Measurements from ENCODE around the gene KLHL2.
"Not testable (repeated sequence)": the region's sequence is repeated elsewhere in the genome, so short reads cannot be mapped to it uniquely, and the experiment has no call there.

DNA sequence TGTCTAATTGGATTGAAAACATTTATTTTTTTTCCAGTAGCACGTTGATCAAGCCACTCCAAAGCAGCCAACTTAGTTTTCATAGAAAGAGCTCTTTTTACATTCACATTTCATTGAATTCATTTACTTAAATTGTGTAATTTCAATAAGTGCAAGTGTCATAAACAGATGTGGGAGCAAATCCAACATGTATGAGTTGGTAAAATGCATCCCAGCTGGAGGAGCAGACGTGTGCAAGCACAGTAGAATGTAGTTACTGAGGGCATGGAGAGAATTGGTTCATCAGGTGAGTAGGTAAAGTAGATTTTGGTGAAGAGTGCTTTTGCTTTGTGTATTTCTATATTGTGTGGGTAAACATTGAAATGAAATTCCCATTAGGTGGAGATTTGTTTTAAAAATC is 36.8 kb downstream of the KLHL2 start:
- TF ChIP-seq EZH2 (conservative IDR thresholded peaks at IDR 0.05; ENCODE audit: low read depth, low read length); CREB1 (IDR thresholded peaks at IDR 0.05); CREB1 (CRISPR knock-in tag; IDR thresholded peaks at IDR 0.05); ZFYVE20 (CRISPR knock-in tag; IDR thresholded peaks at IDR 0.05; ENCODE audit: borderline replicate concordance, low read depth); SMAD1 (CRISPR knock-in tag; IDR thresholded peaks at IDR 0.05; ENCODE audit: borderline replicate concordance, low read depth); ZBTB38 (CRISPR knock-in tag; IDR thresholded peaks at IDR 0.05); POLR2AphosphoS5 (IDR thresholded peaks at IDR 0.05; ENCODE audit: low read depth, low read length); RFX5 (IDR thresholded peaks at IDR 0.05; ENCODE audit: low read depth, low read length); GABPA (IDR thresholded peaks at IDR 0.05; ENCODE audit: low read depth, low read length); GABPA (CRISPR knock-in tag; IDR thresholded peaks at IDR 0.05; ENCODE audit: low read depth); BHLHE40 (IDR thresholded peaks at IDR 0.05; ENCODE audit: low read length); ARNT (IDR thresholded peaks at IDR 0.05): not testable (repeated sequence)
- TF ChIP-seq, protein P1, sequence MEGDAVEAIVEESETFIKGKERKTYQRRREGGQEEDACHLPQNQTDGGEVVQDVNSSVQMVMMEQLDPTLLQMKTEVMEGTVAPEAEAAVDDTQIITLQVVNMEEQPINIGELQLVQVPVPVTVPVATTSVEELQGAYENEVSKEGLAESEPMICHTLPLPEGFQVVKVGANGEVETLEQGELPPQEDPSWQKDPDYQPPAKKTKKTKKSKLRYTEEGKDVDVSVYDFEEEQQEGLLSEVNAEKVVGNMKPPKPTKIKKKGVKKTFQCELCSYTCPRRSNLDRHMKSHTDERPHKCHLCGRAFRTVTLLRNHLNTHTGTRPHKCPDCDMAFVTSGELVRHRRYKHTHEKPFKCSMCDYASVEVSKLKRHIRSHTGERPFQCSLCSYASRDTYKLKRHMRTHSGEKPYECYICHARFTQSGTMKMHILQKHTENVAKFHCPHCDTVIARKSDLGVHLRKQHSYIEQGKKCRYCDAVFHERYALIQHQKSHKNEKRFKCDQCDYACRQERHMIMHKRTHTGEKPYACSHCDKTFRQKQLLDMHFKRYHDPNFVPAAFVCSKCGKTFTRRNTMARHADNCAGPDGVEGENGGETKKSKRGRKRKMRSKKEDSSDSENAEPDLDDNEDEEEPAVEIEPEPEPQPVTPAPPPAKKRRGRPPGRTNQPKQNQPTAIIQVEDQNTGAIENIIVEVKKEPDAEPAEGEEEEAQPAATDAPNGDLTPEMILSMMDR (CRISPR knock-in tag; IDR thresholded peaks at IDR 0.05): not testable (repeated sequence)
- TF ChIP-seq, protein P2, sequence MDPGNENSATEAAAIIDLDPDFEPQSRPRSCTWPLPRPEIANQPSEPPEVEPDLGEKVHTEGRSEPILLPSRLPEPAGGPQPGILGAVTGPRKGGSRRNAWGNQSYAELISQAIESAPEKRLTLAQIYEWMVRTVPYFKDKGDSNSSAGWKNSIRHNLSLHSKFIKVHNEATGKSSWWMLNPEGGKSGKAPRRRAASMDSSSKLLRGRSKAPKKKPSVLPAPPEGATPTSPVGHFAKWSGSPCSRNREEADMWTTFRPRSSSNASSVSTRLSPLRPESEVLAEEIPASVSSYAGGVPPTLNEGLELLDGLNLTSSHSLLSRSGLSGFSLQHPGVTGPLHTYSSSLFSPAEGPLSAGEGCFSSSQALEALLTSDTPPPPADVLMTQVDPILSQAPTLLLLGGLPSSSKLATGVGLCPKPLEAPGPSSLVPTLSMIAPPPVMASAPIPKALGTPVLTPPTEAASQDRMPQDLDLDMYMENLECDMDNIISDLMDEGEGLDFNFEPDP (CRISPR knock-in tag; conservative IDR thresholded peaks at IDR 0.05): not testable (repeated sequence)
- TF ChIP-seq, protein P3, sequence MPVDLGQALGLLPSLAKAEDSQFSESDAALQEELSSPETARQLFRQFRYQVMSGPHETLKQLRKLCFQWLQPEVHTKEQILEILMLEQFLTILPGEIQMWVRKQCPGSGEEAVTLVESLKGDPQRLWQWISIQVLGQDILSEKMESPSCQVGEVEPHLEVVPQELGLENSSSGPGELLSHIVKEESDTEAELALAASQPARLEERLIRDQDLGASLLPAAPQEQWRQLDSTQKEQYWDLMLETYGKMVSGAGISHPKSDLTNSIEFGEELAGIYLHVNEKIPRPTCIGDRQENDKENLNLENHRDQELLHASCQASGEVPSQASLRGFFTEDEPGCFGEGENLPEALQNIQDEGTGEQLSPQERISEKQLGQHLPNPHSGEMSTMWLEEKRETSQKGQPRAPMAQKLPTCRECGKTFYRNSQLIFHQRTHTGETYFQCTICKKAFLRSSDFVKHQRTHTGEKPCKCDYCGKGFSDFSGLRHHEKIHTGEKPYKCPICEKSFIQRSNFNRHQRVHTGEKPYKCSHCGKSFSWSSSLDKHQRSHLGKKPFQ (CRISPR knock-in tag; IDR thresholded peaks at IDR 0.05; ENCODE audit: insufficient replicate concordance): not testable (repeated sequence)
- TF ChIP-seq, protein P4, sequence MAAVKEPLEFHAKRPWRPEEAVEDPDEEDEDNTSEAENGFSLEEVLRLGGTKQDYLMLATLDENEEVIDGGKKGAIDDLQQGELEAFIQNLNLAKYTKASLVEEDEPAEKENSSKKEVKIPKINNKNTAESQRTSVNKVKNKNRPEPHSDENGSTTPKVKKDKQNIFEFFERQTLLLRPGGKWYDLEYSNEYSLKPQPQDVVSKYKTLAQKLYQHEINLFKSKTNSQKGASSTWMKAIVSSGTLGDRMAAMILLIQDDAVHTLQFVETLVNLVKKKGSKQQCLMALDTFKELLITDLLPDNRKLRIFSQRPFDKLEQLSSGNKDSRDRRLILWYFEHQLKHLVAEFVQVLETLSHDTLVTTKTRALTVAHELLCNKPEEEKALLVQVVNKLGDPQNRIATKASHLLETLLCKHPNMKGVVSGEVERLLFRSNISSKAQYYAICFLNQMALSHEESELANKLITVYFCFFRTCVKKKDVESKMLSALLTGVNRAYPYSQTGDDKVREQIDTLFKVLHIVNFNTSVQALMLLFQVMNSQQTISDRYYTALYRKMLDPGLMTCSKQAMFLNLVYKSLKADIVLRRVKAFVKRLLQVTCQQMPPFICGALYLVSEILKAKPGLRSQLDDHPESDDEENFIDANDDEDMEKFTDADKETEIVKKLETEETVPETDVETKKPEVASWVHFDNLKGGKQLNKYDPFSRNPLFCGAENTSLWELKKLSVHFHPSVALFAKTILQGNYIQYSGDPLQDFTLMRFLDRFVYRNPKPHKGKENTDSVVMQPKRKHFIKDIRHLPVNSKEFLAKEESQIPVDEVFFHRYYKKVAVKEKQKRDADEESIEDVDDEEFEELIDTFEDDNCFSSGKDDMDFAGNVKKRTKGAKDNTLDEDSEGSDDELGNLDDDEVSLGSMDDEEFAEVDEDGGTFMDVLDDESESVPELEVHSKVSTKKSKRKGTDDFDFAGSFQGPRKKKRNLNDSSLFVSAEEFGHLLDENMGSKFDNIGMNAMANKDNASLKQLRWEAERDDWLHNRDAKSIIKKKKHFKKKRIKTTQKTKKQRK (IDR thresholded peaks at IDR 0.05; ENCODE audit: low read length): not testable (repeated sequence)
